HG03342 (cell line): ENCODE results near the gene ANKRD37.

Experiments
- ATAC-seq: cut with Tn5 transposase; IDR thresholded peaks from one replicate; pipeline ENCODE4 v1.9.1; 2021; ENCODE audit warnings: mild to moderate bottlenecking, moderate library complexity; ENCODE audit not compliant: unreplicated experiment

ANKRD37 gene

DNA sequence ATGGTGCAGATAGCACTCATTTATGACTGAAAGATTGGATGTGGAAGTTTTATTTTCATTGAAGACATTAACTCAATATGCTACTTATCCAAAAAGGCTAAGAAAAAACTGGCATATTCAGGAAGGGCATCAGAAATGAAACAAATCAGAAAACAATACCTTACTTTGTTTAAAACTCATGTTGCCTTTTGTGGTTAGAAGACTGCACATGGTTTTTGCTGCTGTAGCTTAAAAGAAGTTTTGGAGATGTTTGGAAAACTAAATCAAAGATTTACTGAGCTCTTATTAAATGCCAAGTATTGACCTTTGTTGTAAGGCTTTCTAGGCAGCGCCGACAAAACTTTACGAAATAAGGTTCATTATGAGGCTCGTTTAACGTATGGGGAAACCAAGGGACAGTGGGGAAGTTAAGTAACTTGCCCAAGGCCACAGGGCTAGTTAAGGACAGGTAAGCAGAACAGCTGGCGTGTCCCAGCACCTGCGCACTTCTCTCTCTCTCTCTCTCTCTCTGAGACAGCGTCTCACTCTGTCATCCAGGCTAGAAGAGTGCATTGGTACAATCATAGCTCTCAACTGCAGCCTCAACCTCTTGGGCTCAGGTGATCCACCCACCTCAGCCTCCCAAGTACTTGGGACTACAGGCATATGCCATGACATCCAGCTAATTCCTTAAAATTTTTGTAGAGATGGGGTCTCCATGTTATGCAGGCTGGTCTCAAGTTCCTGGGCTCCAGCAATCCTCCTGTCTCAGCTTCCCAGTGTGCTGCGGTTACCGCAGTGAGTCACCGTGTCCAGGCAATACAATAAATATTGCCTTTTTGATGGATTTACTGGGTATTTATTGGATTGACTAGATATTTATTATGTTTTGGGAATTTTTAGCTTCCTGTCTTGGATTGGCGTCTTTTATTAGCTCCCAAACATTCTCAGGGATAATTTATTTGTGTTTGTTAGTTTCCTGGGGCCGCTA, 17.0 kb upstream of the ANKRD37 start:
- no peak for ATAC-seq

DNA sequence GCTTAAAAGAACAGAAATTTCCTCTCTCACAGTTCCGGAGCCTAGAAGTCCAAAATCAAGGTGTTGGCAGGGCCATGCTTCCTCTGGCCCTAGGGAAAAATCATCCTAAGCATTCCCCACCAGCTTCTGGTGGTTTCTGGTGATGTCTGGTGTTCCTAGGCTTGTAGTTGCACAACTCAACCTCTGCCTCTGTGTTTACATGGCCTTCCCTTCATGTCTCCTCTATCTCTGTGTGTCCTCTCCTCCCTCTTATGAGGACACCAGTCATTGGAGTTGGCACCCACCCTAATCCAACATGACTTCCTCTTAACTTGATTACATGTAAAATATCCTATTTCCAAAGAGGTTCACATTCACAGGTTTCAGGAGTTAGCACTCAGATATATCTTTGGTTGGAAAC, 16.3 kb upstream of the ANKRD37 start:
- ATAC-seq, result no peak

DNA sequence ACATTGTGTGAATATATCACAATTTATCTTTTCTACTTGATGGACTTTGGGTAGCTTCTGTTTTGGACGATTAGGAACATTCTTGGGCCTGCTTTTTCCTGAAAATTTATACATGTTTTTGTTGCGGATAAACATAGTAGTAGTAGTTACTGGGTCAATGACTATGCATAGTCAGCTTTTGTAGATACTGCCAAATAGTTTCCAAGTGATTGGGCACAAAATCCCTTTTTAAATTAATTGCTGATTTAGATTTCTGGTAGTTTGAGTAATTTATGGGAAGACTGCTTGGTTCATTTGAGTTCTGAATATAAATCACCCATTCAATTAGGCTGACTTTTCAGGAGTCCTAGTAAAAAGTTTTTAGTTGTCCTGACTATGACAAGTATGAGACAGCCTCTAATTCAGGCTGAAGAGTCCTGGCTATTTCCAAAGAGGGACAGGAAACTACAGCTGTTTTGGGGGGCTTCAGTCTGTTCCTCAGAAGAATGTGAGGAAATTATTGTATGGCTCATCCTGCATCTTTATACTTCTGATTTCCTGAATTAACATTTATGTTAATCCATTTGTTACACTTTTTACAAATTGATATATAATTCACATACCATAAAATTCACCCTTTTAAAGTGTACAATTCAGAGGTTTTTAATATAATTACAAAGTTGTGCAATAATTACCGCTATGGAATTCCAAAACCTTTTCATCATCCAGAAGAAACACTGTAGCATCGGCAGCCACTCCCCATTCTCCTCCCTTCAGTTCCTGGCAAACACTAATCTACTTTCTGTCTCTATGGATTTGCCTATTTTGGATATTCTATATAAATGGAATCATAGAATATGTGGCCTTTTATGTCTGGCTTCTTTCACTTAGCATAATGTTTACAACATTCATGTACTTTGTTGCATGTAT, 15.1 kb upstream of the ANKRD37 start:
- no peak for ATAC-seq

DNA sequence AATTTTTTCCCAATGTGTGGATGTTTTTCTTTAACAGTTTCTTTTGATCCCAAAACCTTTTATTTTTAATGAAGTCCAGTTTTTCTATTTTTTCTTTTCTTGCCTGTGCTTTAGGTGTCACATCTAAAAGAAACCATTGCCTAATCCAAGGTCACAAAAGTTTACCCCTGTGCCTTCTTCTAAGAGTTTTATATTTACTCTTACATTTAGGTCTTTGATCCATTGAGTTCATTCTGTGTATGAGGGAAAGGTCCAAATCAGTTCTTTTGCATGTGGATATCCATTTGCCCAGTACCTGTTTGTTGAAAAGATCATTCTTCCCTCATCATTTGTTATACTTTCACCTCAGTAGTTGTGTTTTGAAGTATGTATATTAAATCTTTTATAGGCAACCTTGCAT, 13.9 kb upstream of the ANKRD37 start:
- no peak for ATAC-seq

DNA sequence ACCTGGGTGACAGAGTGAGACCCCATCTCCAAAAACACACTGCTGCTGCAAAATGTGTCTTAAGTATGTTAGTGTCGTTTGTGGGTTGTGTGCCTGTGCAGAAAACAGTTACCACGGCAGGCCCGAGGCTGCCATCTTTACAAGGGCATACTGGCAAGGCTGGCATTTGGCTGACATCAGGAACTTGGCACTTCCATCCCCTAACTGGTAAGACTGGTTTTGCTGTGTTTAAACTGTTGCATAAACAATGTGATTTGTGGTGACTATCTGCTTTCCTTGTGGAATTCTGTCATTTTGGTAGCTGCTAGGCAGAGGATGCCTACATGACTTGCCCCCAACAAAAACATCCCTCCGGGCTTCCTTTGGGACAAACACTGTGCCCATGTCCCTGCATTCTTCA, 13.2 kb upstream of the ANKRD37 start:
- no peak for ATAC-seq

DNA sequence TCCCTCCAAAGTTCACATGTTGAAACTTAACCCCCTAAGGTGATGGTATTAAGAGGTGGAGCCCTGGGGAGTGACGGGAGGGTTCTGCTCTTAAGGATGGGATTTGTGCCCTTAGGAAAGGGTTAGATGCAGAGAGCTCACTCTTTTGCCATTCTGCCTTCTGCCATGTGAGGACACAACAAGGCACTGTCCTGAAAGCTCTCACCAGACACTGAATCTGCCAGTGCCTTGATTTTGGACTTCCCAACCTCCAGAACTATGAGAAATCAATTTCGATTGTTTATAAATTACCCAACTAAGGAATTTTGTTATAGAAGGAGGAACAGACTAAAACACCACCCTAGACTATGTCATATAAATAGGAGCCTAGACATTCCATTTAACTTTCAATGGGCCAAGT, 12.6 kb upstream of the ANKRD37 start:
- ATAC-seq, result no peak

DNA sequence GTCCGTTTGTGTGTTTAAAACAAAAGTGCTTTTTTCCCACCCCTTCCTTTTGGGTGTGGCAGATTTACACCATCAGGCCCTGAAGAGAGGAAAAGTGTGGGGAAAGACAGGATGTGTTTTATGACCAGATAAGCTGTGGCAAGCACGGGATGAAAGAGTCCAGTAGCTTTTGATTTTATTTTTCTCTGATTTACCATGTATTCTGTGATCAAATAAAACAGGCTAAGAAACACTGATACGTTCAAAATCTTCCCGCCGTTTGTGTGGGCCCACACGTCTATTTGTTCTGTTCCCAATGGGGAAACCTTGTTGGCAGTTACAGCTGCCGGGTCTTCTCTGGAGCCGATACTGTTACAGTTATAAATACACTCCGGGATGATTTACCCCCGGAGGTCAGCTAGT, 11.7 kb upstream of the ANKRD37 start:
- ATAC-seq, result no peak

DNA sequence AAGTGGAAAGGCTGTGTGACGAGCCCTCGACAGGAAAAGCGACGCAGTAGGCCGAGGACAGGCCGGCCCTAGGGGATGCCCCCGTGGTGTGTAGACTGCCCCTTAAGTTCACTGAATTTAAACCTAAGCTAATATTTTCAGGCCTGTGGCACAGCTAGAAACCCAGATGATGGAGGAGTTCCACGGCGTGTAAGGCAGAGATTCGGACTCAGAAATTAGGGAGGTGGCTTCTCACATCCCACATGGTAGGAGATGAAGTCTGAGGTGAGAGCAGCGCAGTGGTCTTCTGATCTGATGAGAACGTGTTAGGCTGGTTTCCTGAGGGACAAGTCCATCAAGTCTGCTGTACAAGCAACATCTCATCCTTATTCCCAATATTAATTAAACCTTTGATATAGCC, 8.7 kb upstream of the ANKRD37 start:
- no peak for ATAC-seq

DNA sequence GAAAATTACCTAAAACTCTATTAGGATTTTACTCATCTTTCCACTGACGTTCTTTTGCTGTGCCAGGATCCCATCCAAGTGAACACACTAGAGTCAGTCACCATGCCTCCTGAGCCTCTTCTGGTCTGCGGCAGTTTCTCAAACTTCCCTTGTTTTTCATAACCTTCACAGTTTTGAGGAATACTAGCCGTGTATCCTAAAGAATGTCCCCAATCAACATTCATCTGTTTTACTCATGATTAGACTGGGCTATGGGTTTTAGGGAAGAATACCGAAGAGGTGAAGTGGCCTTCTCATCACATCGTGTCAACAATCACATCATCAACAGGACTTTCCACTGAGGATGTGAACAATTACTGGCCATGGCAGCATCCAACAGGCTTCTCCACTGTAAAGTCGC, 5.7 kb upstream of the ANKRD37 start:
- ATAC-seq, result no peak

DNA sequence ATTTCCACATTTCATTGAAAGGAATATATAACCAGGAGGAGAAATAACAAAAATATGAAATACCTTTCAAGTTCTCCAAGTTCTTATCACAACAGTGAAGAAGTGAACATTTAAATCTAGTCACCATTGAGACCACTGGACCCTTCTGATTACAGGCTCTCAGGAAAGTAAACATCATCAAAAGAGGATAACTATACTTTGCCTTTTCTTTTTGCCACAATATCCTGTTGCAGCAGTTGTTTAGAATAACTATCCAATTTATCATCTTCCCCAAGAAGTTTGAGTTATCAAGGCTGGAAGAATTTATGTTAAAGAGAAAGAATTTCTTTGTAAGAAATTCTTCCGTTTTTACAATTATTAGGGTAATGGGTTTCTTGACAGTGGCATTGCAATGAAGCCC, 4.5 kb upstream of the ANKRD37 start:
- ATAC-seq, result no peak

DNA sequence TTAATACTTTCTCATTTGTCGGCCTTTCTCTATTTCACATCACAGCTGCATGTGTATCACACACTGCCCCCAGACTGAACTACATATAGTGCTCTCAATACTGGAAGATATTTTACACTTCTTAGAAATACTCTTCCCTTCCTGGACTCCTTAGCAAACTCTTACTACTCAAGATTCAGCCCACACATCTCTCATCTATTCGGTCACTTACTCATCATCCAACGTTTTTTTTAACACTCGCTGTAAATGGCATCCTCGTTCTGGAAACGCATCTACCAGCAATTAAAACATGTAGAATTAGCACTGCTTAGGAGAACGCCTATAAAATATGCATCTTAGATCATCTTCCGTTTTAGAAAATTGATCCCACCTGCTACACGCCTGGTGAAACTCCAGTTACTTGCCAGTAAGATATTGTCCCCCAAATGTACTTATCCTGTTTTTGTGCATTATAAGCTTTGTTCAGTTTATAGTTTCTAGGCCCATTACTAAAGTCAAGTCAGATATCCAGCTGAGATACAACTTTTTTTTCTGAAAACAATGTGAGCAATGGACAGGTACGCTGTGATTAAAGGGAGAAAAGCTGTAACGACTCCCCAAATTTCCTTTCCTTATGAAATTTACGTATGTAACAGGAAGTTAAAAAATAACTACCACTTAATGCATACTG, 1.9 kb upstream of the ANKRD37 start:
- no peak for ATAC-seq

DNA sequence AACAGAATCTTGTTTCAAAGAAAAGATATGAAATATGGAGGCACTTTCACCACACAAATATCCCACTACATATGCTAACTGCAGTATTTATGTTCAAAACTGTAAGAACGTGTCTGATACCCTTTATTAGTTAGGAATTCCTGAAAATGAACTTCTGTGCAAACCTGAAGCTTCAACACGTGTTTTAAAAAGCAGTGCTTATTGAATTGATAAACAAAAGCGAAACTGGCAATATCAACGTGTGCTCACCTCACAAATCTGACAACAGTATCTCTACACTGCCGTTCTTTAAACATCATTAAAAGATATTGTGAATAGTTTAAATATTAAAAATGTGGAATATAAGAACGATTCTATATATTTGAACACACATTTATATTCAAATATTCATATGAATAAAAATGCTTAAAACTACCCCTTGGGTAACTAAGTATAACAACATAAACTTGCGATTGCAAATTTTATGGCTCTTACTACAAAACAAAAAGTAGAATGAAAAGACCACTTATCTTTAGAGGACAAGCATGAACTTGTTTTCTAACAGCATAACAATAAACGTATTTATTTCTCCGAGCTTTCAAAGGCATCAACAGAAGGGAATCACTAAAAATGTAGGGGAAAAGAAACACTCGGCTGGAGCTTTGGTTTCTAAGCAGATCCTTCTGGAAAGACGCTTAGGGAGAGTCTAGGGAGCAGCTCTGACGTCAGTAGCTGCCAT, 1.2 kb upstream of the ANKRD37 start, which contains the start of gene LRP2BP:
Gene LRP2BP (minus strand): TSS at position 687 of the 718 bp plus-strand sequence. CDS start 17,738 bp downstream, outside the sequence.
- ATAC-seq, result no peak

DNA sequence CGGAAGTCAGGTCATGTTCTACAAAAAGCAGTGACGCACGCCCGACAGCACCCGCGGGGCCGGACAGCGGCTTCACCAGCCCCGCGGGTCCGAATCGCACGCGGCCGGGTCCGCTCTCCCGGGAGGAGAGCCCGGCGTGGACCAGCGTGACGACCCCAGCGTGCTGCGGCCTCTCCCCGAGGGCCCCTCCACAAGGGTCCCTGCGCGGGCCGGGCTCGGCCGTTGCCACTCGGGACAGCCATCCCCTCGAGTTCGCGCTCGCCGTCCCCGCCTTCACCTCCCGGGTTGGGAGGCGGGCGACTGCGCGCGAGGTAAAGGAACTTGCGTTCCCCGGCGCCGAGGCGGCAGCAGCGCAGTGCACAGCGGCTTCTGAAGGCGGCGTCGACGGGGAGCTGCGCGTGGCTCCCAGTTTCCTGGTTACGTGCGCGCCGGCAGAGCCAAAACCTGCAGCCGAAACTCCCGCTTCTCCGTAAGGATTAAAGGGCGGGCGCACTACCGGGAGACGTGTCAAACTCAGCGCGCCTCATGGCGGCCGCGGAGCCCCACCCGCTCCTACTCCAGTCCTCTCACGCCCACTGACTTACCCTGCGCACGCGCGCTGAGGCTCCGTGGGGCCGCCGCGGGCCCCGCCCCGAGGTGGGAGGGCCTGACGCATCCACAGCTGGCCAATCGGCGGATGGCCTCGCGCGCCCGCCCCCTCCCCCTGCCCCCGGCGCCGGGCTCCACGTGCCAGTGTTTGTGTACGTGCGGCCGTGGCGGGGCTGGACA, 501 bp upstream of the ANKRD37 start:
- ATAC-seq, result peak; percentile 80

DNA sequence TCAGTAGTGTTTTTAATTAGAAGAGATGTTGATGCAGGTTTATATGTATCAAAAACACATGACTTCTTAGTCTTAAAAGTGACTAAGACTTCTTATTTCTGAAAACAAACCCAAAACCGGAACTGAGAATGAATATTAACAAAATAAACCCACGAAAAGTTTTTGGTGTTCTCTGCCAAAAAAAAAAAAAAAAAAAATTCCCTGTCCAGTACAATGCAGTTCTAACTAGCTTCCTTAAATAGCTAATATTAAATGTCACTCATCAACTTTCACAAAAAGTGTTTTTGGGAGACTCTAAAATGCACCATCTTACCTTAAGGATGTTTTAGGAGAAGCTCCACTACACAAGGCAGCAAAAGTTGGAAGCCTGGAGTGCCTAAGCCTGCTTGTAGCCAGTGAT, 2.0 kb downstream of the ANKRD37 start:
- no peak for ATAC-seq

DNA sequence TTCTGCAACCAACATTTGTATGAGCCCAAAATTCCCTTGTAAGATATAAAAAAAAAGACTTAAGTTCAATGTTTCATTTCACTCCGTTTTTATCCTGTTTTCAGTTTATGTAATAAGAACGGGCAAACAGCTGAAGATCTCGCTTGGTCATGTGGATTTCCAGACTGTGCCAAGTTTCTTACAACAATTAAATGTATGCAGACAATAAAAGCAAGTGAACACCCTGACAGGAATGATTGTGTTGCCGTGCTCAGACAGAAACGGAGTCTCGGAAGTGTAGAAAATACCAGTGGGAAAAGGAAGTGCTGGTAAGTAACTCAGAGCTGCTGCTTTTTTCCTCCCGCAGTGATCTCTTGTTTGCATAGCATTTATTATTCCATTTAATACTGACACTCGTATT, 2.8 kb downstream of the ANKRD37 start:
- ATAC-seq, result no peak

DNA sequence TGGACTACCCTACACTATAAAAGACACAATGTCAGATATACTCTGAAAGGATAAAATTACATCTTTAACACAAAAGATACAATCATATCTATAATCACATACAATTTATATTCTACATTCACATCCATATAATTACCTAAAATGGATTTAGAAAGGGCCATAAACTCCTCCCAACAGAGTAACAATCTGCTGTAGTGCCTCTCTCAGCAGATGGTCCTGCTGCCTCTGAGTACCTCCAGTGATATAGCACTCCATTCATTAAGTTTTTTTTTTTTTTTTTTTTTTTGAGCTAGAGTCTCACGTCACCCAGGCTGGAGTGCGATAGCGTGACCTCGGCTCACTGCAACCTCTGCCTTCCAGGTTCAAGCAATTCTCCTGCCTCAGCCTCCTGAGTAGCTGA, 7.4 kb downstream of the ANKRD37 start:
- no peak for ATAC-seq

DNA sequence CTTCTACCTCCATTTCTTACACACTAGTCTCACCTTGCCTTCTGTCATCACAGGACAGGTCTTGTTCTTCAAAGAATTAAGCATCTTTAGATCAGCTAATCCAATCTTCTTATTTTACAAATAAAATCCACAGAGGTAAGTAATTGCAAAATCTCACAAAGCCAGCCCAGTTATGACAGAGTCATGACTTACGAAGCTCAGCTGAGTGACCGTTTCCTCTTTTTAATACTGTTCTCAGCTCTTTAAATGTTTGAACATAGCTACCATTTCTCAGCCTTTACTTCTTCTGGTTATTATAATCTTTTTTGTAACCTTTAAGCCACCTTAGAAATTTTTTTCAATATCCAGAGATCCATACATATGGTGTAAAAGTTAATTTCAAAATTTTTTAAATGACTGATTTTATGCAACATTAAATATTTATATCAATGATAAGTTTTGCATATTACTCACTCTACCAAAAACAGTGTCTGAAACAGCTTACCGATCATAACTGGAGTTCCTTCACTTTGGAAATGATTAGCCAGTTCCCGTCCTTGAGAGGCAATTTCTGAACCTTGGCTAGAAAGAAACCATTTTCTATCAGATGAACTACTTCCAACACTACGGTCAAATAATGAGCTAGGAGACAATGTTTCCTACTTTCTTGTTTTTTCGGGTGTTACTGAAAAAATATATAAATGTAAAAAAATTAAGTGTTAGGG, 8.8 kb downstream of the ANKRD37 start:
- peak; percentile 81 for ATAC-seq

DNA sequence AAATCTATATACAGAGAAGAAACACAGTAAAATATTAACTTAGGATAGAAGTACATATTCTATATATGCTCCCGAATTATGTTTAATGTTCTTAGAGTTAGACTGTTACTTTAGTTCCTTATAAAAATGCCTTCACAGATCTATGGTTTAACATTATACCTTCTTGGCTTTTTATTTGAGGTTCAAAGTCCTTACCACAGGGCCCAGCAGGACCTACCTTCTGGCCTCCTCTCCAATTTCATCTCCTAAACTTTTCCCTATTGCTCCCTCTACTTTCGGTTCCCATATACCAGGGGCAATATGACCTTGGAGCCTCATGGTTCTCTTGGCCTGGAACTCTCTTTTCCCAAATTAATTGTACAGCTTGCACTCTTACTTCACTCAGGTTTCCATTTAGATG, 11.8 kb downstream of the ANKRD37 start:
- ATAC-seq, result no peak

DNA sequence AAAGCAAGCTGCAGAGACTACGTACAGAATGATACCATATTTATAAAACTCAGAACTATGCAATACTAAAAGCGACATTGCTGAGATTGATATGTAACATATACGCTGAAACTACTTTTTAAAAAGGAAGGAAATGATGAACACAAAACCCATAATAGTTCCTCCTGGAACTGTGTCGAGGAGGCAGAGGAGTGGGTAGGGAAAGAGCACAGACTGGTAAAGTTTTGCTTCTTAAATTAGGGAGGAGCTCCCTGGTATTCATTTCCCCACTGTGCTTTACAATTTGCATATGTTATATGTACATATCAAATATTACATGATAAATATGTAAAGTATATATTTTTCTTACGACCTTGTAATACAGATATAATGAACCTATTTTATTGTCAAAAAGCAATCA, 15.2 kb downstream of the ANKRD37 start:
- no peak for ATAC-seq
